DOHH2 (cell line): ENCODE measurements around the gene OR5AK2.
"Not testable (repeated sequence)": the region's sequence is repeated elsewhere in the genome, so short reads cannot be mapped to it uniquely, and the experiment has no call there.

Source experiments
- H3F3A ChIP-seq: fragments of 200-600 bp; sonication (generic), shearing (Covaris generic); 2 replicates; pipeline ENCODE4 v1.6.0; 2016; ENCODE audit warnings: antibody characterized with exemption, mild to moderate bottlenecking; ENCODE audit not compliant: control insufficient read depth, insufficient read depth
- H3K27ac ChIP-seq: fragments of 200-600 bp; sonication (generic); 2 replicates; pipeline ENCODE4 v1.5.1; 2014; ENCODE audit warnings: low read depth, mild to moderate bottlenecking, low read length, moderate library complexity
- H3K27me3 ChIP-seq: fragments of 200-600 bp; sonication (generic); 2 replicates; pipeline ENCODE4 v1.6.1; 2014; ENCODE audit warnings: mild to moderate bottlenecking, low read length, mixed read lengths; ENCODE audit not compliant: control insufficient read depth
- H3K36me3 ChIP-seq: fragments of 200-600 bp; sonication (generic); 2 replicates; pipeline ENCODE4 v1.6.1; 2014; ENCODE audit warnings: mild to moderate bottlenecking, low read length, moderate library complexity, mixed read lengths; ENCODE audit not compliant: control insufficient read depth
- H3K4me1 ChIP-seq: fragments of 200-600 bp; sonication (generic); 2 replicates; pipeline ENCODE4 v1.6.1; 2014; ENCODE audit warnings: mild to moderate bottlenecking, low read length, mixed read lengths; ENCODE audit not compliant: control insufficient read depth
- H3K4me2 ChIP-seq: fragments of 200-600 bp; sonication (generic); 2 replicates; pipeline ENCODE4 v1.6.0; 2014; ENCODE audit warnings: mild to moderate bottlenecking, low read length, moderate library complexity
- H3K4me3 ChIP-seq: fragments of 200-600 bp; sonication (generic); 2 replicates; pipeline ENCODE4 v1.5.1; 2014; ENCODE audit warnings: mild to moderate bottlenecking, low read length, mixed read lengths
- H3K79me2 ChIP-seq: fragments of 200-600 bp; sonication (generic); 2 replicates; pipeline ENCODE4 v1.6.1; 2014; ENCODE audit warnings: mild to moderate bottlenecking, low read length, mixed read lengths; ENCODE audit not compliant: control insufficient read depth
- H3K9me2 ChIP-seq: fragments of 200-600 bp; sonication (generic); replicated peaks from 2 replicates; pipeline ENCODE4 v1.6.1; 2014; ENCODE audit warnings: mild to moderate bottlenecking, low read length, mixed read lengths; ENCODE audit not compliant: control insufficient read depth
- H3K9me3 ChIP-seq: fragments of 200-600 bp; sonication (generic); 2 replicates; pipeline ENCODE4 v1.6.1; 2014; ENCODE audit warnings: antibody characterized with exemption, low read length, mixed read lengths; ENCODE audit not compliant: control insufficient read depth, insufficient read depth
- H4K20me1 ChIP-seq: fragments of 200-600 bp; sonication (generic); 2 replicates; pipeline ENCODE4 v1.6.0; 2014; ENCODE audit warnings: low read depth, mild to moderate bottlenecking, antibody characterized with exemption, low read length, moderate library complexity; ENCODE audit not compliant: control insufficient read depth, insufficient read depth
- EZH2phosphoT487 ChIP-seq: fragments of 200-600 bp; sonication (generic); IDR thresholded peaks from 2 replicates; pipeline ENCODE4 v1.6.1; 2017; ENCODE audit warnings: borderline replicate concordance, mild to moderate bottlenecking, antibody characterized with exemption, low read length, moderate library complexity, mixed read lengths
- TF ChIP-seq, protein P1 (sequence below): fragments of 200-600 bp; sonication (generic); IDR thresholded peaks from one replicate; pipeline ENCODE4 v1.5.1; 2014; ENCODE audit warnings: antibody characterized with exemption, mild to moderate bottlenecking, low read depth, low read length; ENCODE audit not compliant: poor library complexity, severe bottlenecking

OR5AK2 gene, protein sequence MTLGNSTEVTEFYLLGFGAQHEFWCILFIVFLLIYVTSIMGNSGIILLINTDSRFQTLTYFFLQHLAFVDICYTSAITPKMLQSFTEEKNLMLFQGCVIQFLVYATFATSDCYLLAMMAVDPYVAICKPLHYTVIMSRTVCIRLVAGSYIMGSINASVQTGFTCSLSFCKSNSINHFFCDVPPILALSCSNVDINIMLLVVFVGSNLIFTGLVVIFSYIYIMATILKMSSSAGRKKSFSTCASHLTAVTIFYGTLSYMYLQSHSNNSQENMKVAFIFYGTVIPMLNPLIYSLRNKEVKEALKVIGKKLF

DNA sequence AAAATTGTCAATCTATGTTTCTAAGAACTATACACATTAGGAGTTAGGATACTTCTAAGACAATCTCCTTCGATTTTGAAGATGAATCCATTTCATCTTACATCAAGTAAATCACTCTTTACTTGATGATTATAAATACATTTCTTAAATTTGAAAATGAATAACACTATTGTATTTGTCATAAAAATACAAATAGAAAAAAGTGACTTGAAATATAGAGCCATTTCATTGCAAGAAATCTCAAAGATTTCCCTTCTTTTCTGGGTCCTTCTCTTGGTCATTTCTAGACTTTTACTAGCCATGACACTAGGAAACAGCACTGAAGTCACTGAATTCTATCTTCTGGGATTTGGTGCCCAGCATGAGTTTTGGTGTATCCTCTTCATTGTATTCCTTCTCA, at the start of gene OR5AK2:
Gene OR5AK2 (plus strand): TSS at position 301 of the 400 bp plus-strand sequence. CDS start 0 bp downstream, at position 301.
- no peaks in the 10 kb centered on the region for H3K4me1 ChIP-seq
- H3K36me3 ChIP-seq = no peaks in the 10 kb centered on the region
- no peak within 1 kb of the TSS for H3K27ac ChIP-seq
- no peak within 1 kb of the TSS for H3K4me2 ChIP-seq
- H4K20me1 ChIP-seq = no peaks in the 10 kb centered on the region
- TF ChIP-seq, protein P1, sequence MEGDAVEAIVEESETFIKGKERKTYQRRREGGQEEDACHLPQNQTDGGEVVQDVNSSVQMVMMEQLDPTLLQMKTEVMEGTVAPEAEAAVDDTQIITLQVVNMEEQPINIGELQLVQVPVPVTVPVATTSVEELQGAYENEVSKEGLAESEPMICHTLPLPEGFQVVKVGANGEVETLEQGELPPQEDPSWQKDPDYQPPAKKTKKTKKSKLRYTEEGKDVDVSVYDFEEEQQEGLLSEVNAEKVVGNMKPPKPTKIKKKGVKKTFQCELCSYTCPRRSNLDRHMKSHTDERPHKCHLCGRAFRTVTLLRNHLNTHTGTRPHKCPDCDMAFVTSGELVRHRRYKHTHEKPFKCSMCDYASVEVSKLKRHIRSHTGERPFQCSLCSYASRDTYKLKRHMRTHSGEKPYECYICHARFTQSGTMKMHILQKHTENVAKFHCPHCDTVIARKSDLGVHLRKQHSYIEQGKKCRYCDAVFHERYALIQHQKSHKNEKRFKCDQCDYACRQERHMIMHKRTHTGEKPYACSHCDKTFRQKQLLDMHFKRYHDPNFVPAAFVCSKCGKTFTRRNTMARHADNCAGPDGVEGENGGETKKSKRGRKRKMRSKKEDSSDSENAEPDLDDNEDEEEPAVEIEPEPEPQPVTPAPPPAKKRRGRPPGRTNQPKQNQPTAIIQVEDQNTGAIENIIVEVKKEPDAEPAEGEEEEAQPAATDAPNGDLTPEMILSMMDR = no peak
- TF ChIP-seq EZH2phosphoT487 = no peak
- no peaks in the 10 kb centered on the region for H3K27me3 ChIP-seq
- H3K9me3 ChIP-seq = no peaks in the 10 kb centered on the region
- no peaks in the 10 kb centered on the region for H3K9me2 ChIP-seq
- no peaks in the 10 kb centered on the region for H3F3A ChIP-seq
- no peak within 1 kb of the TSS for H3K4me3 ChIP-seq
- no peaks in the 10 kb centered on the region for H3K79me2 ChIP-seq

DNA sequence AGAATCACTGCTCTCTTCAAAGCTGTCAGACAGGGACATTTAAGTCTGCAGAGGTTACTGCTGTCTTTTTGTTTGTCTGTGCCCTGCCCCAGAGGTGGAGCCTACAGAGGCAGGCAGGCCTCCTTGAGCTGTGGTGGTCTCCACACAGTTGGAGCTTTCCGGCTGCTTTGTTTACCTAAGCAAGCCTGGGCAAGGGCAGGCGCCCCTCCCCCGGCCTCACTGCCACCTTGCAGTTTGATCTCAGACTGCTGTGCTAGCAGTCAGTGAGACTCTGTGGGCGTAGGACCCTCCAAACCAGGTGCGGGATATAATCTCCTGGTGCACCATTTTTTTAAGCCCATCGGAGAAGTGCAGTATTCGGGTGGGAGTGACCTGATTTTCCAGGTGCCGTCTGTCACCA, 43.2 kb upstream of the OR5AK2 start:
- H3K4me3 ChIP-seq, H3K27me3 ChIP-seq, H4K20me1 ChIP-seq, H3K9me2 ChIP-seq, H3F3A ChIP-seq, H3K4me2 ChIP-seq, H3K9me3 ChIP-seq, H3K4me1 ChIP-seq, H3K36me3 ChIP-seq, H3K79me2 ChIP-seq, H3K27ac ChIP-seq: not testable (repeated sequence)

DNA sequence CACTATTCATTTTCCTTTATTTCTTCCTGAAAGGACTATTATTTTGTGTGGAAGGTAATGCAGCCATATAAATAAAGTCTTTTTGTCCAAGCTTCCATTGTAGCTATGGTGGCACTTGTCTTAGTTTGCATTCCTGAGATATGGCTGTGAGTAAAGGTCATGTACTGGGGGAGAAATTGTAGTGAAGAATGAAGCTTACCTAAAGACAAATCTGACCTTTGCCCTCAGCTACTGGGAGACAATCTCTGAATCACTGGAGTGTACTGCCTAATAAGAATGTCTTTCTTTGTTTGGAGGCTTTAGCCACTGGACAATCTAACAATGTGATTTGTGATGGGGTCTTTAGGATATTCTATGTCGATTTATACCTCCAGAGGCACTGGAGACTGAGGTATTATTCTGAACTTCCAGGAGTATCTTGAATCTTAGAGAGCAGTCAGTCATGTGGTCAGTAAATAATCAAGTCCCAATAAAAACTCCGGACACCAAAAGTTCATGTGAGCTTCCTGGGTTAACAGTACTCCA, 39.7 kb upstream of the OR5AK2 start:
- Histone ChIP-seq H3K9me2 (no peaks in the 10 kb centered on the region), H3K79me2 (no peaks in the 10 kb centered on the region), H3F3A (no peaks in the 10 kb centered on the region), H3K27me3 (no peaks in the 10 kb centered on the region), H3K36me3 (no peaks in the 10 kb centered on the region), H3K27ac (no peak overlapping the region), H3K4me3 (no peak overlapping the region), H3K9me3 (no peaks in the 10 kb centered on the region; the same call in none of the 2 replicates), H4K20me1 (no peaks in the 10 kb centered on the region), H3K4me1 (no peaks in the 10 kb centered on the region), H3K4me2 (no peak overlapping the region)
- no peak for TF ChIP-seq EZH2phosphoT487
- TF ChIP-seq, protein P1 = no peak

DNA sequence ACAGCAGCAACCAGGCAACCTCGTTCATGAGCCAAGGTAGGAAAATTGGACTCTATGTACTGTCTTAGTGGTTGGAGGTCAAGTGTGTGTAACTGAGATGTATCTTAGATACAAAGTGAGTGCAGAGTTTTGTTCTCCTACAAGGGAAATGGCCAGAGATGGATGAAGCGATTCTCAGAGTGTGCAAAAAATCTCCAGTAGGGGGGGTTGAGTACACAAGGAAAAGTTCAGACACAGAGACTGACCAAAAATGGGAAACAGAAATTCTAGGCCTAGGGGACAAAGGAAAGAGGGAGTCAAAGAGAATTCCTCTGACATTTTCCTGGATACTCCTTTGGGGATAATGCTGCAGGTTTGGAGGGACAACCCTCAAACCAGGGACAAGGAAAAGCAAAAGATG, 38.2 kb upstream of the OR5AK2 start:
- Histone ChIP-seq H3K4me1 (no peaks in the 10 kb centered on the region), H3K27me3 (no peaks in the 10 kb centered on the region)

DNA sequence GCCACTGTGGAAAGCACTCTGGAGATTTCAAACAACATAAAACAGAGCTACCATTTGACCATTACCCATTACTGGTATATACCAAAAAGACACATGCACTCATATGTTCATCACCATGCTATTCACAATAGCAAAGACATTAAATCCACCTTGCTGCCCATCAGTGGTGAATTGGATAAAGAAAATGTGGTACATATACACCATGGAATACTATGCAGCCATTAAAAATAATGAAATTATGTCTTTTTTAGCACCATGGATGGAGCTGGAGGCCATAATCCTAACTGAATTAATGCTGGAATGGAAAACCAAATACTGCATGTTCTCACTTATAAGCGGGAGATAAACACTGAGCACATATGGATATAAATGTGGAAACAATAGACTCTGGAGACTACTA, 34.8 kb upstream of the OR5AK2 start:
- H3K27ac ChIP-seq, H3K36me3 ChIP-seq, H3K79me2 ChIP-seq, H3K4me2 ChIP-seq, H3K27me3 ChIP-seq, H3K9me2 ChIP-seq, H3K9me3 ChIP-seq, H3K4me1 ChIP-seq, H3F3A ChIP-seq, H3K4me3 ChIP-seq, H4K20me1 ChIP-seq: not testable (repeated sequence)

More for the DNA sequence above, 38.2 kb upstream of the OR5AK2 start:
- TF ChIP-seq, protein P1 = no peak
- TF ChIP-seq EZH2phosphoT487 = no peak
- Histone ChIP-seq H3K27ac (no peak overlapping the region), H3K9me3 (no peaks in the 10 kb centered on the region; the same call in none of the 2 replicates), H3K79me2 (no peaks in the 10 kb centered on the region), H4K20me1 (no peaks in the 10 kb centered on the region), H3K9me2 (no peaks in the 10 kb centered on the region), H3K36me3 (no peaks in the 10 kb centered on the region), H3K4me2 (no peak overlapping the region), H3F3A (no peaks in the 10 kb centered on the region), H3K4me3 (no peak overlapping the region)
